ENCODE results near the gene RNU5D-1.

- TF ChIP-seq CTCF (IDR thresholded peaks at IDR 0.05): no peak
- no peak for TF ChIP-seq POLR2A (IDR thresholded peaks at IDR 0.05)
Observed at GRCh38 chr1:44705470-44705869, 25.5 kb downstream of the RNU5D-1 start.
